Fibroblast of the aortic adventitia (primary cell): ENCODE data around the gene CYP1B1. TPM values are rescaled to one million over a fixed set of nuclear protein-coding genes. Genes with fewer than 3 reads are reported as not detected.
"Not testable (repeated sequence)": the region's sequence is repeated elsewhere in the genome, so short reads cannot be mapped to it uniquely, and the experiment has no call there.

Experiments
- DNase-seq: peaks from one replicate; pipeline ENCODE4 v3.0.0-alpha.2; 2010; ENCODE audit warnings: low read depth
- H3K4me3 ChIP-seq: 2 replicates; pipeline ENCODE4 v1.5.1; 2011; ENCODE audit warnings: low read depth, mild to moderate bottlenecking, control low read depth, low read length, moderate library complexity
- total RNA-seq: library from RNA; depleted of rRNA; stranded (reverse); fragments of >200 nt; gene quantifications from 2 replicates; pipeline ENCODE4 v1.2.3, GENCODE V29; 2012; ENCODE audit warnings: low replicate concordance
- TF ChIP-seq, protein P1 (sequence below): IDR thresholded peaks from 2 replicates; pipeline ENCODE4 v1.5.1; 2011; ENCODE audit warnings: mild to moderate bottlenecking, low read length, control low read depth, inconsistent platforms; ENCODE audit not compliant: insufficient read depth

Gene CYP1B1
- total RNA-seq, 1 donor, result 146 TPM

DNA sequence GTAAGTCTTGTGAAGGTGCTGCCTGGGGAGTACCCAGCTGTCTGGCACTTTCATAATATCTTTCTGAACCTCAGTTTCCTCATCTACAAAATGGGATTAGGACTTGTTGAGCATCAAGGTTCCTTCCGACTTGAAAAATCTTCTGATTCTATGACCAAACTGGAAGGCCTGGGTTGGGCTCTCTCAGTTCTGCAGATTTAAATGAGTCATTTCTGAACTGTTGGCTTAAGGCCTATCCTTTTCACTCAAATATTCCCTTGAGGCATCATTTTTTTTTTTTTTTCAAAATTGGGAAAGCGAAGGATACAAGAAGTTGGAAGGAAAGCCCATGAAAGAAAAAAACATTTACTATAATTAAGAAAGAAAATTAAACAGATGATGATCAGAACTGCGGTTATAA, 40.8 kb upstream of the CYP1B1 start:
- TF ChIP-seq, protein P1, sequence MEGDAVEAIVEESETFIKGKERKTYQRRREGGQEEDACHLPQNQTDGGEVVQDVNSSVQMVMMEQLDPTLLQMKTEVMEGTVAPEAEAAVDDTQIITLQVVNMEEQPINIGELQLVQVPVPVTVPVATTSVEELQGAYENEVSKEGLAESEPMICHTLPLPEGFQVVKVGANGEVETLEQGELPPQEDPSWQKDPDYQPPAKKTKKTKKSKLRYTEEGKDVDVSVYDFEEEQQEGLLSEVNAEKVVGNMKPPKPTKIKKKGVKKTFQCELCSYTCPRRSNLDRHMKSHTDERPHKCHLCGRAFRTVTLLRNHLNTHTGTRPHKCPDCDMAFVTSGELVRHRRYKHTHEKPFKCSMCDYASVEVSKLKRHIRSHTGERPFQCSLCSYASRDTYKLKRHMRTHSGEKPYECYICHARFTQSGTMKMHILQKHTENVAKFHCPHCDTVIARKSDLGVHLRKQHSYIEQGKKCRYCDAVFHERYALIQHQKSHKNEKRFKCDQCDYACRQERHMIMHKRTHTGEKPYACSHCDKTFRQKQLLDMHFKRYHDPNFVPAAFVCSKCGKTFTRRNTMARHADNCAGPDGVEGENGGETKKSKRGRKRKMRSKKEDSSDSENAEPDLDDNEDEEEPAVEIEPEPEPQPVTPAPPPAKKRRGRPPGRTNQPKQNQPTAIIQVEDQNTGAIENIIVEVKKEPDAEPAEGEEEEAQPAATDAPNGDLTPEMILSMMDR, result no peak
- no peak overlapping the region for H3K4me3 ChIP-seq
- DNase-seq, result peak; percentile 90

DNA sequence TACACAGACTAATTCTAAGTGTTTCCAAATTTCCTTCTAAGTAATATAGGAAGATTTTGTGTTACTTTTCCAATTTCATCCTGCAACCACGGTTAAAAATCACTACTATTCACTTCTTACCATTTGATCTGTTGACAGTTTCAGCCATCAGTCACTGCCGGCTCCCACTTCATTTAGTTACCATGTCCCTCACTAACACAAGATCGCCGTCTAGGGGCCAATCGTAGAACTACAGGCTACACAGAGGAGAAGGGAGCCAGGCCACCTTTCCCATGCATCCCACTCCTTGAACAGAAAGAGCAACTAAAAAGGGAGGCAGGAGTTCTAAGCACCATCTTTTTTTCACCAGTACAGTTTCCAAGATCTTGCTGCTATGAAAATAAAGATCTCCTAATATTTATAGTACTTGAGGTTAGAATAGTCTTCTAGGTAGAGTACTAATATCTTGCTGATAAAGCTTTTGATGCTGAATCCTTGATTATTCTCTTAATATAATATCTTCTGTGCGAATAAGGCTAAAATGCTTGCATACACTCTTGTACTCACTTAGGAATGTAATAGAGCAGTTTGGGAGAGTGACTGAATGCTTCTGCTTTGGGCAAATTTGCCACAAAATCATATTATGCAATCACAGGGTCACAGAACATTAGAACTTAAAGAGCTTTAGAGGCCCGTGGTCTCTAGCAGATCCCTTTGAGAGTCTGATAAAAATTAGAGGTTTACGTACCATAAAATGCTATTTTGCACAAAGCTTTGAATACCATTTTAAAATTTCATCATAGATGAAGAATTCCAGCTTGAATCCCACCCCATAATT, 39.5 kb upstream of the CYP1B1 start:
- no peak overlapping the region for H3K4me3 ChIP-seq
- DNase-seq, result peak; percentile 82
- TF ChIP-seq, protein P1, result peak; percentile 99

DNA sequence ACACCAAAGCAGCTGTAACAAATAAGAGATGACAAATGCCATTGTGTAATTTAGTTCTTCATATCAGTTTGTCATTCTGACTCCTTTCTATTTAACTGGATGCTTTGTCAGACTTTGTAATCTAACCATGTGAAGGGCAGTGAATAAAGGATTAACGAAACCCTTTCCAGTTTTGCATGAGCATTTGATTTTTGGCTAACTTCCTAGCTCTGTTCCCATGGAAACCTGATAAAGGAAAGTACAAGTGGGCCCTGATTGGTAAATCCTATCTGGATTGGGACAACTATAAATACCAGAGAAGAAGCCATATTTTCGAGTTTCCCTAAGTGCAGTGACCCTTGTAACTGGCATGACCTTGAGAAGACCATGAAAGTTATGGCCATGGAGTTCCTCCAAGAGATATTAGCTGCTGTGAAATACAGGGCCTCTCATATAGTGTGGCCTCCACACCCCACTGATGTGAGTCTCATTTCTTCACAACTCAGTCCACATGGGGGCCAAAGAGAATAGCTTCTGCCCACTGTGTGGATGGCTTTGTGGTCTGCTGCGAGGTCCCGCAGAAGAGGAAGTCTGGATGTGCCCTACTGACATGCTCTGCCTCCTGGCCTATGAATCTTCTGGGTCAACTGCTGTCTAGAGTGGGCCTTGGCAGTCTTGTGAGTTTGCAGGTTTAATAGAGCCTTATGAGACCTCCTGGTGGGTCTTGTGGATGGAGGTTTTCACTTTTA, 38.2 kb upstream of the CYP1B1 start:
- DNase-seq, result peak; percentile 98
- TF ChIP-seq, protein P1, result no peak
- no peak overlapping the region for H3K4me3 ChIP-seq

DNA sequence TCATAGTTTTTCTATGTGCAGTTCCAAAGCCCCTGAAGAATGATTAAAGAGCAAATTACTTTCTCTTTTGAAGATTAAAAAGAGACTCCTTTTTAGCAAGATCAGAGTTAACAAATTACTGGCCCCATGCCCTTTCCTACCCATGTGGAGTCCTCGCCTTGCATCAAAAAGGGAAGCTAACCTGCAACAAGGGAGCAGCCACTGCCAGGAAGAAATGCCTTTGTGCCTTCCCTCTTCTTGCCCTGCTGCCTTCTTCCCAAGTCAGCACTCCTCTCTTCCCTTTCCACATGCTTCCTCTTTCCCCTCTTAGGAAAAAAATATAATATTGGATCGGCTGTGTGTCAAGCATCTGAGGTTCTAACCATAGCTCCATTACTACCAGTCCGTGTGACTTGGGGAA, 37.1 kb upstream of the CYP1B1 start:
- peak; percentile 49 for DNase-seq
- TF ChIP-seq, protein P1, result no peak
- H3K4me3 ChIP-seq, result no peak overlapping the region

DNA sequence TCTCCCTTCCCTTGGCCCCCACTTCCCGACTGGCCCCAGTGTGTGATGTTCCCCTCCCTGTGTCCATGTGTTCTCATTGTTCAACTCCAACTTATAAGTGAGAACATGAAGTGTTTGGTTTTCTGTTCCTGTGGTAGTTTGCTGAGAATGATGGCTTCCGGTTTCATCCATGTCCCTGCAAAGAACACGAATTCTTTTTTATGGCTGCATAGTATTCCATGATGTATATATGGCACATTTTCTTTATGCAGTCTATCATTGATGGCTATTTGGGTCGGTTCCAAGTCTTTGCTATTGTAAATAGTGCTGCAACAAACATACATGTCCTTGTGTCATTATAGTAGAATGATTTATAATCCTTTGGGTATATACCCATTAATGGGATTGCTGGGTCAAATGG, 35.4 kb upstream of the CYP1B1 start:
- H3K4me3 ChIP-seq, DNase-seq: not testable (repeated sequence)

DNA sequence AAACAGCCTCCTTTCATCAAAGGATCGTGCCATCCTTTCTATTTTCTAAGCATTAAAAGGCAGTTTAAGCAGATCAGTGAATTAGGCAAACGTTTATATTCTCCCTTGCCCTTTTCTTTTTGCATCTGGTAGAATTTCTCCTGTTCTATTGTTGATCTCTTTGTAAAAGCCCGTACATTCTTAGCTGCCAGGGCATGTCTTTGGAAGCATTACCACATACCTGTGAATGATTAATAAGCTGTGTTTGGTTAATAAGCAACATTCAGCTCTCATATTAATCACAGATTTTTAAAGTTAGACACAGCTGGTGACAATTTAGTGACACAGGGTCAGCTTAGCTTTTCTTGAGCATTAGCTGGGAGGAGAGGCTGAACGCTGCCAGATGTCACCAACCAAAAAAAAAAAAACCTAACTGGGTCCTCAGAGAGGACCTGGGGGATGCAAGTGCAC, 33.8 kb upstream of the CYP1B1 start:
- peak; percentile 40 for DNase-seq
- TF ChIP-seq, protein P1, result no peak
- H3K4me3 ChIP-seq, result no peak overlapping the region
